Retinal pigment epithelial cell (primary cell): ENCODE results near the gene ELAVL3.

Experiments
- DNase-seq: peaks from one replicate; pipeline ENCODE4 v3.0.0-alpha.2; 2010; ENCODE audit warnings: low read depth
- H3K4me3 ChIP-seq: 2 replicates; pipeline ENCODE4 v1.5.1; 2011; ENCODE audit warnings: mild to moderate bottlenecking, low read length, control low read depth, moderate library complexity
- CTCF ChIP-seq: conservative IDR thresholded peaks from 2 replicates; pipeline ENCODE4 v1.5.1; 2011; ENCODE audit warnings: low read depth, low read length, control low read depth, inconsistent platforms

Gene ELAVL3

GRCh38 chr19:11499890-11500420 is 19.1 kb upstream of the ELAVL3 start:
- TF ChIP-seq CTCF = no peak
- H3K4me3 ChIP-seq = no peak overlapping the region
- no peak for DNase-seq

GRCh38 chr19:11499220-11499726 is 18.4 kb upstream of the ELAVL3 start:
- TF ChIP-seq CTCF = no peak
- H3K4me3 ChIP-seq = no peak overlapping the region
- DNase-seq = no peak

GRCh38 chr19:11496391-11497163 is 15.7 kb upstream of the ELAVL3 start:
- DNase-seq = no peak
- TF ChIP-seq CTCF = peak; percentile 82
- H3K4me3 ChIP-seq = no peak overlapping the region

- DNase-seq = no peak
- no peak for TF ChIP-seq CTCF
- no peak overlapping the region for H3K4me3 ChIP-seq
Measured at GRCh38 chr19:11495885-11496284, 15.0 kb upstream of the ELAVL3 start.

- no peak overlapping the region for H3K4me3 ChIP-seq
- no peak for TF ChIP-seq CTCF
- DNase-seq = no peak
Measured at GRCh38 chr19:11495481-11495880, 14.6 kb upstream of the ELAVL3 start.

- no peak overlapping the region for H3K4me3 ChIP-seq
- DNase-seq = no peak
- no peak for TF ChIP-seq CTCF
Measured at GRCh38 chr19:11494634-11495285, 13.9 kb upstream of the ELAVL3 start.
